Effector memory CD4-positive, alpha-beta T cell (primary cell): Measurements from ENCODE around the gene AQP10.

Experiments
- DNase-seq, 3 donors: peaks; one replicate each; pipeline ENCODE4 v3.0.0-alpha.2; 2020
- H3K27ac ChIP-seq: 2 replicates; pipeline ENCODE4 v1.7.0; 2013; ENCODE audit warnings: mild to moderate bottlenecking, low read length, moderate library complexity; ENCODE audit not compliant: insufficient read depth, poor library complexity, severe bottlenecking
- H3K27me3 ChIP-seq: replicated peaks from 2 replicates; pipeline ENCODE4 v1.7.0; 2013; ENCODE audit warnings: mild to moderate bottlenecking, low read length; ENCODE audit not compliant: insufficient read depth, control insufficient read depth, poor library complexity, severe bottlenecking
- H3K36me3 ChIP-seq: 2 replicates; pipeline ENCODE4 v1.7.0; 2013; ENCODE audit warnings: mild to moderate bottlenecking, low read length, moderate library complexity; ENCODE audit not compliant: control insufficient read depth, insufficient read depth
- H3K4me1 ChIP-seq: 2 replicates; pipeline ENCODE4 v1.7.0; 2013; ENCODE audit warnings: low read length, mild to moderate bottlenecking; ENCODE audit not compliant: control insufficient read depth, insufficient read depth, poor library complexity, severe bottlenecking
- H3K4me3 ChIP-seq: 2 replicates; pipeline ENCODE4 v1.7.0; 2013; ENCODE audit warnings: low read length, low read depth, mild to moderate bottlenecking; ENCODE audit not compliant: insufficient read depth, poor library complexity, severe bottlenecking
- H3K9me3 ChIP-seq: 2 replicates; pipeline ENCODE4 v1.7.0; 2013; ENCODE audit warnings: mild to moderate bottlenecking, low read length, moderate library complexity; ENCODE audit not compliant: control insufficient read depth

The AQP10 gene

GRCh38 chr1:154344977-154345837 lies 24.3 kb downstream of the AQP10 start:
- peak overlapping the region; percentile 53 for H3K4me3 ChIP-seq
- DNase-seq: peak; percentile 62 to 71 (median 63)
- H3K9me3 ChIP-seq: no peaks in the 10 kb centered on the region
- peaks cover 74% of the 10 kb centered on the region for H3K4me1 ChIP-seq
- peak overlapping the region; percentile 64 for H3K27ac ChIP-seq
- peaks cover 80% of the 10 kb centered on the region for H3K36me3 ChIP-seq
- H3K27me3 ChIP-seq: no peaks in the 10 kb centered on the region

GRCh38 chr1:154346276-154346917 lies 25.5 kb downstream of the AQP10 start:
- no peak overlapping the region for H3K4me3 ChIP-seq
- H3K9me3 ChIP-seq: no peaks in the 10 kb centered on the region
- peak overlapping the region; percentile 22 for H3K27ac ChIP-seq
- DNase-seq: no peak
- H3K36me3 ChIP-seq: peaks cover 73% of the 10 kb centered on the region
- peaks cover 62% of the 10 kb centered on the region for H3K4me1 ChIP-seq
- H3K27me3 ChIP-seq: no peaks in the 10 kb centered on the region

- no peak overlapping the region for H3K27ac ChIP-seq
- DNase-seq: no peak
- no peaks in the 10 kb centered on the region for H3K9me3 ChIP-seq
- no peaks in the 10 kb centered on the region for H3K27me3 ChIP-seq
- peaks cover 57% of the 10 kb centered on the region for H3K4me1 ChIP-seq
- H3K4me3 ChIP-seq: no peak overlapping the region
- peaks cover 65% of the 10 kb centered on the region for H3K36me3 ChIP-seq
These were observed 27.1 kb downstream of the AQP10 start for GRCh38 chr1:154347961-154348360.

GRCh38 chr1:154348429-154349076 lies 27.7 kb downstream of the AQP10 start:
- Histone ChIP-seq H3K27me3 (no peaks in the 10 kb centered on the region), H3K4me1 (peaks cover 59% of the 10 kb centered on the region), H3K9me3 (no peaks in the 10 kb centered on the region), H3K4me3 (no peak overlapping the region), H3K27ac (peak overlapping the region; percentile 30), H3K36me3 (peaks cover 65% of the 10 kb centered on the region)
- no peak for DNase-seq

- Histone ChIP-seq H3K4me1 (peaks cover 55% of the 10 kb centered on the region), H3K27me3 (no peaks in the 10 kb centered on the region), H3K9me3 (no peaks in the 10 kb centered on the region), H3K27ac (peak overlapping the region; percentile 30), H3K36me3 (peaks cover 60% of the 10 kb centered on the region), H3K4me3 (no peak overlapping the region)
- DNase-seq: no peak
These were observed 28.2 kb downstream of the AQP10 start for GRCh38 chr1:154349121-154349520.

GRCh38 chr1:154350383-154350782 lies 29.5 kb downstream of the AQP10 start:
- no peaks in the 10 kb centered on the region for H3K27me3 ChIP-seq
- no peaks in the 10 kb centered on the region for H3K9me3 ChIP-seq
- no peak overlapping the region for H3K4me3 ChIP-seq
- peaks cover 43% of the 10 kb centered on the region for H3K4me1 ChIP-seq
- no peak for DNase-seq
- peaks cover 47% of the 10 kb centered on the region for H3K36me3 ChIP-seq
- peak overlapping the region; percentile 36 for H3K27ac ChIP-seq

GRCh38 chr1:154351363-154352068 lies 30.6 kb downstream of the AQP10 start:
- no peak for DNase-seq
- H3K9me3 ChIP-seq: no peaks in the 10 kb centered on the region
- H3K4me3 ChIP-seq: no peak overlapping the region
- no peak overlapping the region for H3K27ac ChIP-seq
- H3K36me3 ChIP-seq: peaks cover 36% of the 10 kb centered on the region
- H3K4me1 ChIP-seq: peaks cover 32% of the 10 kb centered on the region
- H3K27me3 ChIP-seq: no peaks in the 10 kb centered on the region

GRCh38 chr1:154352245-154352580 lies 31.3 kb downstream of the AQP10 start:
- H3K4me1 ChIP-seq: peaks cover 25% of the 10 kb centered on the region
- DNase-seq: no peak
- peaks cover 30% of the 10 kb centered on the region for H3K36me3 ChIP-seq
- peak overlapping the region; percentile 72 for H3K4me3 ChIP-seq
- H3K27ac ChIP-seq: peak overlapping the region; percentile 59
- H3K27me3 ChIP-seq: no peaks in the 10 kb centered on the region
- H3K9me3 ChIP-seq: no peaks in the 10 kb centered on the region

- Histone ChIP-seq H3K27ac (peak overlapping the region; percentile 59), H3K36me3 (peaks cover 27% of the 10 kb centered on the region), H3K4me1 (peaks cover 24% of the 10 kb centered on the region), H3K4me3 (peak overlapping the region; percentile 72), H3K27me3 (no peaks in the 10 kb centered on the region), H3K9me3 (no peaks in the 10 kb centered on the region)
- DNase-seq: peak; percentile 11 to 24 (median 19)
These were observed 31.9 kb downstream of the AQP10 start for GRCh38 chr1:154352581-154353459.
